ENCODE measurements around the gene UACA.

UACA gene

DNA sequence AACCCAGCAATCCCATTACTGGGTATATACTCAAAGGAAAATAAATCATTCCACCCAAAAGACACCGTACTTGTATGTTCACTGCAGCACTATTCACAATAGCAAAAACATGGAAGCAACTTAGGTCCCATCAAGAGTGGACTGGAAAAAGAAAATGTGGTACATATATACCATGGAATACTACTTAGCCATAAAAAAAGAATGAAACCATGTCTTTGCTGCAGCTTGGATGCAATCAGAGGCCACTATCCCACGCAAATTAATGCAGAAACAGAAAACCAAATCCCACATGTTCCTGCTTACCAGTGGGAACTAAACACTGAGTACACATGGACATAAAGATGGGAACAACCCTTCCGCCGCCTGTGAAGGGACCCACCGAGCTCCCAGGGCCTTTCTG, 34.2 kb downstream of the UACA start:
- H3K4me3 ChIP-seq (ENCODE audit: low read length): no peak overlapping the region
- TF ChIP-seq, protein P1, sequence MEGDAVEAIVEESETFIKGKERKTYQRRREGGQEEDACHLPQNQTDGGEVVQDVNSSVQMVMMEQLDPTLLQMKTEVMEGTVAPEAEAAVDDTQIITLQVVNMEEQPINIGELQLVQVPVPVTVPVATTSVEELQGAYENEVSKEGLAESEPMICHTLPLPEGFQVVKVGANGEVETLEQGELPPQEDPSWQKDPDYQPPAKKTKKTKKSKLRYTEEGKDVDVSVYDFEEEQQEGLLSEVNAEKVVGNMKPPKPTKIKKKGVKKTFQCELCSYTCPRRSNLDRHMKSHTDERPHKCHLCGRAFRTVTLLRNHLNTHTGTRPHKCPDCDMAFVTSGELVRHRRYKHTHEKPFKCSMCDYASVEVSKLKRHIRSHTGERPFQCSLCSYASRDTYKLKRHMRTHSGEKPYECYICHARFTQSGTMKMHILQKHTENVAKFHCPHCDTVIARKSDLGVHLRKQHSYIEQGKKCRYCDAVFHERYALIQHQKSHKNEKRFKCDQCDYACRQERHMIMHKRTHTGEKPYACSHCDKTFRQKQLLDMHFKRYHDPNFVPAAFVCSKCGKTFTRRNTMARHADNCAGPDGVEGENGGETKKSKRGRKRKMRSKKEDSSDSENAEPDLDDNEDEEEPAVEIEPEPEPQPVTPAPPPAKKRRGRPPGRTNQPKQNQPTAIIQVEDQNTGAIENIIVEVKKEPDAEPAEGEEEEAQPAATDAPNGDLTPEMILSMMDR (conservative IDR thresholded peaks at IDR 0.05; ENCODE audit: low read depth, low read length): no peak
- DNase-seq (ENCODE audit: low read depth): no peak

DNA sequence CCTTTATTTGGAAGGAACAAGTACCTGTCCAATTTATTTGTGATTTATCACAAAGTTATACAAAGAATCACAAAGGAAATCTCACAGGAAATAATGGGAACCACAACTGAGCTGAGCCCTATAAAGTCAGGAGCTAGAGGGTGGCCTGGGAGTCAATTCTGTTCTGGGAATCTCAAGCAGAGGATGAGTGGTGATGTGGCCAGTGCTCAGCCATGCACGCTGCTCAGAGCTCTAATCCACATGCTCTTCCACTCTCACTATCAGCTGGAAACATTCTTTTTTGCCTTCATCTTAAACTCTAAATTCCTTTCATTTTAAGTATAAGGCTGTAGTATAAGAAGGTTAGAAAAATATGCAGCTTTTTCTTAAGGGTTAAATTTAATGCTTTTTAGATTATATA, 36.6 kb downstream of the UACA start:
- H3K4me3 ChIP-seq (ENCODE audit: low read length): no peak overlapping the region
- DNase-seq (ENCODE audit: low read depth): no peak
- TF ChIP-seq, protein P1 (conservative IDR thresholded peaks at IDR 0.05; ENCODE audit: low read depth, low read length): no peak

DNA sequence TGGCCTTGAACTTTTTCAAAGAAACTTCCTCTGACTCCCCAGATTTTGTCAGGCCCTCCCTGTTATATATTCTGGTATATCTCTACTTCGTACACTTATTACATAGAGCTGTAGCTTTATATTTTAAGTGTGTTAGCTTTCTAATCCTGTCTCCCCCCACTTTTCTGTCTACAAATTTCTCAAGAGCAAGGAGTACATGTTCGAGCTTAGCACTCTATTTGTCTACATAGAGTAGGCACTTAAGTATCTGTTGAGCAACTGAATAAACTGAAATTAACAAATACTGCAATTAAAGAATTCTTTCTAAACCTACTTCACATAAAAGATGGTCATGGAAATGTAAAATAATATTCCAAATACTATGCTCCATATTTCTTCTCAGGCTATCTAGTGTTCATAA, 39.4 kb downstream of the UACA start:
- TF ChIP-seq, protein P1 (conservative IDR thresholded peaks at IDR 0.05; ENCODE audit: low read depth, low read length): no peak
- H3K4me3 ChIP-seq (ENCODE audit: low read length): no peak overlapping the region
- DNase-seq (ENCODE audit: low read depth): no peak

DNA sequence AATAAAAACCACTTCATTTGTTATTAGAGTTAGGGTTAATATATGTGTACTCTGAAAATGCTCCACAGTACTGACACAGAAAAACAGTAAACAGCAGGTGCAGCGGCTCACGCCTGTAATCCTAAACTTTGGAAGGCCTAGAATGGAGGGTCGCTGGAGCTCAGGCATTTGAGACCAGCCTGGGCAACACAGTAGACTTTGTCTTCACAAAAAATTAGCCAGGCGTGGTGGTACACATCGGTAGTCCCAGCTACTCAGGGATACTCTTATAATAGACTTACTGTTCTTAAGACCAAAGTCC, 40.3 kb downstream of the UACA start:
- H3K4me3 ChIP-seq (ENCODE audit: low read length): no peak overlapping the region
- DNase-seq (ENCODE audit: low read depth): no peak
- TF ChIP-seq, protein P1 (conservative IDR thresholded peaks at IDR 0.05; ENCODE audit: low read depth, low read length): no peak

DNA sequence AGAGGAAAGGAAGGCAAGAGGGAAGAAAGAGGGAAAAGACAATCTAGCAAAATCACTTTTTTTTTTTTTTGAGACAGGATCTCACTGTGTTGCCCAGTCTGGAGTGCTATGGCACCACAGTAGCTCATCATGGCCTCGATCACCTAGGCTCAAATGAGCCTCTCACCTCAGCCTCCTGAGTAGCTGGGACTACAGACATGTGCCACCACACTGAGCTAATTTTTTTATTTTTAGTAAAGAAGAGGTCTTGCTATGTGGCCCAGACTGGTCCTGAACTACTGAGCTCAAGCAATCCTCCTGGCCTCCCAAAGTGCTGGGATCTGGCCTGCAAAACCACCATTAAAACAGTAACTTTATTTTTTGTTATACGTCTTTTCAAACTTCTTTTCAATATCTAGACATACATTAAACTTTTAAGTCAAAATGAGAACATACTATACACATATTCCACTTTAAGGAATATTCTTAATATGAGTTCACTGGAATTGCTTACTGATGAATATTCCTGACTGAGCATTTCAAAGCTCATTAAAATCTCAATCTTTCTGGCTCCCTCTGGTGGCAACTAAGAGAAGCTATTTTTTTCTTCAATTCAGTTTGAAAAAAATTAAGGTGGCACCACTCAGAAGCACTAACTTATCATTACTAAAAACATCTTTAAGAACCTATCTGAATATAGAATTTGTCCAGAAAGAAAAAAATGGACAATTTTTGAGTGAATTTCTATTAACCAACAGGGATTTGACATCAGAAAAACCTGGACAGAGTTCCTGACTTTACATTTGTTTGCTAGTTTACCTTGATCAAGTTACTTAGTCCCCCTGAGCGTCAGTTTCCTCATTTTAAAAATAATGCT, 40.9 kb downstream of the UACA start:
- H3K4me3 ChIP-seq (ENCODE audit: low read length): no peak overlapping the region
- no peak for DNase-seq (ENCODE audit: low read depth)
- TF ChIP-seq, protein P1 (conservative IDR thresholded peaks at IDR 0.05; ENCODE audit: low read depth, low read length): peak; percentile 65

DNA sequence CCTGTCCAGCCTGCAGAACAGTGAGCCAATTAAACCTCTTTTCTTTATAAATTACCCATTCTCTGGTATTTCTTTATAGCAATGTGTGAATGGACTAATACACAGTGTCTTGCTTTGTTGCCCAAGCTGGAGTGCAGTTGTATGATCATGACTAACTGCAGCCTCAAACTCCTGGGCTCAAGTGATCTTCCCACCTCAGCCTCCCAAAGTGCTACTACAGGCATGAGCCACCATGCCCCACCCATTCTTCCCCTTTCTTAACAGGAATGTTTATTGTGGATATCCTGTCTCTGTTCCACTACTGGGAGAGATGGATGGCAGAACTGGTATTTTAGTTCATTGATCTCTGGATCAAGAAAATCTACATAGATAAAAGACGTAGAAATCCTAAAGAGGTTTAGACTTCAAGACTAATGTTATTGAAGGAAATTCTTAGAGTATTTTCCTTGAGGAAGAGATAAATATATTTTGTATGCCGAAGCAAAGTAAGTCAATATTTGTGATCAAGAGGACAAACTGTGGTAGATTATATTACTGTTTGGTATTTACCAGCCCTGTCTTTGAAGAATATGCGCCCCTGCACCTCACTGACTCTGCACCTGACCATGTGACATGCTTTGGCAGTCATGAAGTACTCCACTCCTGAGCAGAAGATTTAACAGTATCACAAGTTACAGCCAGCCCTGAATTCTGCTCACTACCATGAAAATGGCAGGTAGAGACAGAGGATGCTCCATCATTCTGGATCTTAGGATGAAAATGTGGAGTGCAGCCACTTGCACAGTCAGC, 42.9 kb downstream of the UACA start:
- DNase-seq (ENCODE audit: low read depth): no peak
- TF ChIP-seq, protein P1 (conservative IDR thresholded peaks at IDR 0.05; ENCODE audit: low read depth, low read length): no peak
- no peak overlapping the region for H3K4me3 ChIP-seq (ENCODE audit: low read length)
